ENCODE measurements around the gene TMPO. TPM values are rescaled to one million over a fixed set of nuclear protein-coding genes. Genes with fewer than 3 reads are reported as not detected.

Gene TMPO
- total and polyA plus RNA-seq, 10 of the 15 experiments (the other 5 are each of a cell fraction or from before 2014, with no cell fraction given): 79.8 to 246 (median 179) TPM

GRCh38 chr12:98516111-98516873 is 902 bp downstream of the TMPO start (continued):
- no peak for TF ChIP-seq IRF3 (IDR thresholded peaks at IDR 0.05)

- ChIA-PET CTCF (interaction anchor here (0.5 to 8.0 kb wide), 4 partner anchors 13 to 94 kb away, joined by 3 to 101 read pairs (median 40); no protein-coding TSS in a partner anchor), SMC1A (ENCODE audit: uncharacterized antibody, unreplicated experiment) (interaction anchor here (1.0 to 1.9 kb wide), 10 partner anchors 12 to 127 kb away, joined by 3 to 8 read pairs (median 4); partner anchors contain the start of gene SLC25A3), RAD21 (ENCODE audit: unreplicated experiment) (interaction anchor here (1.4 to 2.7 kb wide), 4 partner anchors 29 to 479 kb away, joined by 4 to 14 read pairs (median 7); partner anchors contain the start of genes IKBIP and SLC25A3), POLR2A (interaction anchor here (0.5 to 1.7 kb wide), 12 partner anchors 9 to 406 kb away, joined by 3 to 4 read pairs (median 3); no protein-coding TSS in a partner anchor)
- Histone ChIP-seq H2AFZ (ENCODE audit: control insufficient read depth, low read depth, low read length) (no peak overlapping the region), H3K27ac (ENCODE audit: control insufficient read depth, insufficient read depth) (no peak overlapping the region), H3K4me1 (ENCODE audit: control insufficient read depth, insufficient read depth, low read length) (no peaks in the 10 kb centered on the region; the same call in 1 of the 2 replicates), H4K20me1 (ENCODE audit: control insufficient read depth, insufficient read depth) (no peaks in the 10 kb centered on the region), H3K4me2 (ENCODE audit: control insufficient read depth, insufficient read depth) (peak overlapping the region; percentile 61), H3K79me2 (ENCODE audit: control insufficient read depth, insufficient read depth, low read length) (peaks cover 96% of the 10 kb centered on the region), H3K9me3 (replicated peaks; ENCODE audit: control insufficient read depth, insufficient read depth, low read length) (no peaks in the 10 kb centered on the region), H3K27me3 (replicated peaks in 1 of 2; ENCODE audit: control insufficient read depth in 2 of 2, insufficient read depth in 2 of 2, low read length in 1 of 2) (no peaks in the 10 kb centered on the region), H3K9ac (ENCODE audit: control insufficient read depth, insufficient read depth, low read length) (peak overlapping the region; percentile 45), H3K36me3 (ENCODE audit: control insufficient read depth in 2 of 2, insufficient read depth in 2 of 2, low read length in 1 of 2) (peaks cover 1 to 11% of the 10 kb centered on the region in 2 experiments; a peak in 1 of 4 replicates), H3K4me3 (peak overlapping the region; percentile 92)
- ATAC-seq (no peak), DNase-seq (ENCODE audit: low read depth, low spot score) (no peak), FAIRE-seq (no peak)
- WGBS (ENCODE audit: insufficient coverage, insufficient replicate concordance, low lambda C conversion rate, missing lambda C conversion rate): 1% methylated on average over 13 of the region's 13 CpGs
- in situ Hi-C loops (cut with MboI) (no loop called here), intact Hi-C loops (cut with micrococcal nuclease; ENCODE audit: unreplicated experiment) (loop anchor here (5.0 kb wide), 2 partner anchors 73 to 202 kb away; partner anchors contain the start of gene SLC25A3)
- BruUV-seq (replicated peaks): no TSS peak
- TF ChIP-seq ZNF687 (IDR thresholded peaks at IDR 0.05) (no peak), ELK1 (IDR thresholded peaks at IDR 0.05; ENCODE audit: low read depth, low read length) (no peak), BHLHE40 (IDR thresholded peaks at IDR 0.05; ENCODE audit: borderline replicate concordance in 1 of 2, low read depth in 2 of 2, low read length in 1 of 2) (no peak), RBBP5 (conservative IDR thresholded peaks at IDR 0.05) (no peak), FOS (IDR thresholded peaks at IDR 0.05; ENCODE audit: borderline replicate concordance, extremely low read depth, insufficient read length) (no peak), ZNF274 (IDR thresholded peaks at IDR 0.05; ENCODE audit: insufficient read depth, insufficient read length) (no peak), CBX5 (IDR thresholded peaks at IDR 0.05; ENCODE audit: low read depth) (no peak), BCLAF1 (IDR thresholded peaks at IDR 0.05) (no peak), ZNF622 (IDR thresholded peaks at IDR 0.05) (no peak)
These were observed 4.0 kb downstream of the TMPO start for GRCh38 chr12:98519257-98519907.

All from GM12878 (cell line).